GM12864 (cell line): Measurements from ENCODE around the gene RIOK1.

Experiments used
- DNase-seq: peaks from one replicate; pipeline ENCODE4 v3.0.0-alpha.2; 2011; ENCODE audit warnings: low read depth
- H3K4me3 ChIP-seq: 2 replicates; pipeline ENCODE4 v1.5.1; 2011; ENCODE audit warnings: mild to moderate bottlenecking, low read depth, low read length, control low read depth
- TF ChIP-seq, protein P1 (sequence below): IDR thresholded peaks from 2 replicates; pipeline ENCODE4 v1.5.1; 2011; ENCODE audit warnings: low read depth, mild to moderate bottlenecking, moderate library complexity, low read length, control low read depth, inconsistent platforms; ENCODE audit errors: missing control alignments

RIOK1 gene

GRCh38 chr6:7391151-7391550, 1.5 kb downstream of the RIOK1 start:
- no peak for DNase-seq
- TF ChIP-seq, protein P1, sequence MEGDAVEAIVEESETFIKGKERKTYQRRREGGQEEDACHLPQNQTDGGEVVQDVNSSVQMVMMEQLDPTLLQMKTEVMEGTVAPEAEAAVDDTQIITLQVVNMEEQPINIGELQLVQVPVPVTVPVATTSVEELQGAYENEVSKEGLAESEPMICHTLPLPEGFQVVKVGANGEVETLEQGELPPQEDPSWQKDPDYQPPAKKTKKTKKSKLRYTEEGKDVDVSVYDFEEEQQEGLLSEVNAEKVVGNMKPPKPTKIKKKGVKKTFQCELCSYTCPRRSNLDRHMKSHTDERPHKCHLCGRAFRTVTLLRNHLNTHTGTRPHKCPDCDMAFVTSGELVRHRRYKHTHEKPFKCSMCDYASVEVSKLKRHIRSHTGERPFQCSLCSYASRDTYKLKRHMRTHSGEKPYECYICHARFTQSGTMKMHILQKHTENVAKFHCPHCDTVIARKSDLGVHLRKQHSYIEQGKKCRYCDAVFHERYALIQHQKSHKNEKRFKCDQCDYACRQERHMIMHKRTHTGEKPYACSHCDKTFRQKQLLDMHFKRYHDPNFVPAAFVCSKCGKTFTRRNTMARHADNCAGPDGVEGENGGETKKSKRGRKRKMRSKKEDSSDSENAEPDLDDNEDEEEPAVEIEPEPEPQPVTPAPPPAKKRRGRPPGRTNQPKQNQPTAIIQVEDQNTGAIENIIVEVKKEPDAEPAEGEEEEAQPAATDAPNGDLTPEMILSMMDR = no peak

DNA sequence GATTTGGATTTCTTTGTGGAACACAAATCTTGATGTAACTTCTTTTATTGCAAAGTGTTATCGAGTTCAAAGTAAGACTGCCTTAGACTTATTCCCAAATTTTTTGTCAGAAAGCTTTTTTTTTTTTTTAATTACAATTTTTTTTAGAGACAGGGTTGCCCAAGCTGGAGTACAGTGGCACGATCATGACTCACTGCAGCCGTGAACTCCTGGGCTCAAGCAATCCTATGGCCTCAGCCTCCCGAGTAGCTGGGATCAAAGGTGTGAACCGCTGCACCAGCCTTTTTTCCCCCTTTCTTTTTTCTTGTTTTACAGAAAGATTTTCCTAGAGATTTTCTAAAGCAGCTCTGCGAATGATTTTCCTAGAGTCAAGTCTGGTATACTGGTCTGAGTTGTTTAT, 2.8 kb downstream of the RIOK1 start:
- TF ChIP-seq, protein P1 = no peak
- H3K4me3 ChIP-seq = no peak overlapping the region
- no peak for DNase-seq

More at GRCh38 chr6:7391151-7391550, 1.5 kb downstream of the RIOK1 start:
- peak overlapping the region; percentile 94; the same call in 1 of the 2 replicates for H3K4me3 ChIP-seq

GRCh38 chr6:7401075-7401474, 11.5 kb downstream of the RIOK1 start:
- H3K4me3 ChIP-seq = no peak overlapping the region
- TF ChIP-seq, protein P1 = no peak
- no peak for DNase-seq

DNA sequence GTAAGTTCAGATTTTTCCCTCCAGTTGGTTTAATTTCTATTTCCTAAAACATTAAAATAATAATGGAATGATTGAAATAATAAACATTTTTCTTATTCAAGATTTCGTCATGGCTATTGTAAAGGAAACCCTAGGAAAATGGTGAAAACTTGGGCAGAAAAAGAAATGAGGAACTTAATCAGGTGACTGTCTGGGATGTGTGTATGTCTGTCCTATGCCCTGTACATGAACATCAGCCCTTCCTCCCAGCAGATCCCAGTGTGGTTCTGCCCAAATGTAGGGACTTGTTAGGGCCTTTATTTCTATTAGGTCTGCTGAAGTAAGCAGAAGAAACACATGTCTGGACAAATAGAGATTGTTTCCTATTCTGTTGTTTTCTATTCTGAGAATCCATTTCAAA, 13.1 kb downstream of the RIOK1 start:
- no peak for DNase-seq
- TF ChIP-seq, protein P1 = no peak
- H3K4me3 ChIP-seq = no peak overlapping the region

GRCh38 chr6:7404546-7404945, 14.9 kb downstream of the RIOK1 start:
- TF ChIP-seq, protein P1 = no peak
- no peak for DNase-seq
- H3K4me3 ChIP-seq = no peak overlapping the region

- no peak overlapping the region for H3K4me3 ChIP-seq
- no peak for DNase-seq
- TF ChIP-seq, protein P1 = no peak
Observed at GRCh38 chr6:7406743-7407142, 17.1 kb downstream of the RIOK1 start.

- DNase-seq = no peak
- TF ChIP-seq, protein P1 = no peak
- H3K4me3 ChIP-seq = no peak overlapping the region
Observed at GRCh38 chr6:7409740-7410139, 20.1 kb downstream of the RIOK1 start.
